ENCODE data around the gene RAG1. TPM values are rescaled to one million over a fixed set of nuclear protein-coding genes. Genes with fewer than 3 reads are reported as not detected.

RAG1 gene
- total RNA-seq, 1 donor from 2014 or later: 1.9 TPM

- TF ChIP-seq, protein P1, sequence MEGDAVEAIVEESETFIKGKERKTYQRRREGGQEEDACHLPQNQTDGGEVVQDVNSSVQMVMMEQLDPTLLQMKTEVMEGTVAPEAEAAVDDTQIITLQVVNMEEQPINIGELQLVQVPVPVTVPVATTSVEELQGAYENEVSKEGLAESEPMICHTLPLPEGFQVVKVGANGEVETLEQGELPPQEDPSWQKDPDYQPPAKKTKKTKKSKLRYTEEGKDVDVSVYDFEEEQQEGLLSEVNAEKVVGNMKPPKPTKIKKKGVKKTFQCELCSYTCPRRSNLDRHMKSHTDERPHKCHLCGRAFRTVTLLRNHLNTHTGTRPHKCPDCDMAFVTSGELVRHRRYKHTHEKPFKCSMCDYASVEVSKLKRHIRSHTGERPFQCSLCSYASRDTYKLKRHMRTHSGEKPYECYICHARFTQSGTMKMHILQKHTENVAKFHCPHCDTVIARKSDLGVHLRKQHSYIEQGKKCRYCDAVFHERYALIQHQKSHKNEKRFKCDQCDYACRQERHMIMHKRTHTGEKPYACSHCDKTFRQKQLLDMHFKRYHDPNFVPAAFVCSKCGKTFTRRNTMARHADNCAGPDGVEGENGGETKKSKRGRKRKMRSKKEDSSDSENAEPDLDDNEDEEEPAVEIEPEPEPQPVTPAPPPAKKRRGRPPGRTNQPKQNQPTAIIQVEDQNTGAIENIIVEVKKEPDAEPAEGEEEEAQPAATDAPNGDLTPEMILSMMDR (IDR thresholded peaks at IDR 0.05; ENCODE audit: unreplicated experiment): no peak
- Mint-ChIP-seq H3K36me3 (peaks cover 1% of the 10 kb centered on the region), H3K27ac (no peak overlapping the region), H3K4me1 (peaks cover 4% of the 10 kb centered on the region), H3K4me3 (no peak overlapping the region), H3K9me3 (no peaks in the 10 kb centered on the region), H3K27me3 (ENCODE audit: low read depth) (no peaks in the 10 kb centered on the region)
- DNase-seq (ENCODE audit: low spot score in 2 of 2, unreplicated experiment in 2 of 2): no peak
Observed at GRCh38 chr11:36600180-36600579, 32.4 kb downstream of the RAG1 start.

- peaks cover 1% of the 10 kb centered on the region for H3K36me3 Mint-ChIP-seq
Observed at GRCh38 chr11:36601155-36601554, 33.3 kb downstream of the RAG1 start.

DNA sequence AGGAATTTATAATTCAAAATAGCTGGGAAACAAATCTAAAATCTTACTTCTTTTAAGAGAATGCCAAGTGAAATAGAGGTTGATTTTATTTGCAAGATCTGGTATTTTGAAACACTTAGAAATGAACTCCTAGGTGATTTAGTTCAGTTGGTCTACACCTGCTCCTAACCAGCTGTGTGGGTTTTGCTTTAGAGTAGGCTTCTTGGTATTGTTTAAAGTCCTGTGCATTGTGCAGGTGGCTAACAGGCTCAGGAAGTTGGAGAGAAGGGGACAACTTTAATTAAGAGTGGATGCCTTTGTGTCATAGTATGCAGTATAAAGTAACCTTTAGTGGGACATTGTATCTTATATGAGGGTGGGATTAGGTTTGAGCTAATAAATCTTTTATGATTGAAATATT lies 34.3 kb downstream of the RAG1 start:
- Mint-ChIP-seq H3K9me3 (no peaks in the 10 kb centered on the region), H3K27me3 (ENCODE audit: low read depth) (no peaks in the 10 kb centered on the region), H3K36me3 (peaks cover 1% of the 10 kb centered on the region), H3K27ac (no peak overlapping the region), H3K4me1 (no peaks in the 10 kb centered on the region), H3K4me3 (no peak overlapping the region)
- TF ChIP-seq, protein P1 (IDR thresholded peaks at IDR 0.05; ENCODE audit: unreplicated experiment): no peak
- DNase-seq (ENCODE audit: low spot score in 2 of 2, unreplicated experiment in 2 of 2): no peak

More at GRCh38 chr11:36601155-36601554, 33.3 kb downstream of the RAG1 start:
- Mint-ChIP-seq H3K9me3 (no peaks in the 10 kb centered on the region), H3K4me3 (no peak overlapping the region), H3K27ac (no peak overlapping the region), H3K4me1 (no peaks in the 10 kb centered on the region), H3K27me3 (ENCODE audit: low read depth) (no peaks in the 10 kb centered on the region)
- DNase-seq (ENCODE audit: low spot score in 2 of 2, unreplicated experiment in 2 of 2): no peak
- TF ChIP-seq, protein P1 (IDR thresholded peaks at IDR 0.05; ENCODE audit: unreplicated experiment): no peak

DNA sequence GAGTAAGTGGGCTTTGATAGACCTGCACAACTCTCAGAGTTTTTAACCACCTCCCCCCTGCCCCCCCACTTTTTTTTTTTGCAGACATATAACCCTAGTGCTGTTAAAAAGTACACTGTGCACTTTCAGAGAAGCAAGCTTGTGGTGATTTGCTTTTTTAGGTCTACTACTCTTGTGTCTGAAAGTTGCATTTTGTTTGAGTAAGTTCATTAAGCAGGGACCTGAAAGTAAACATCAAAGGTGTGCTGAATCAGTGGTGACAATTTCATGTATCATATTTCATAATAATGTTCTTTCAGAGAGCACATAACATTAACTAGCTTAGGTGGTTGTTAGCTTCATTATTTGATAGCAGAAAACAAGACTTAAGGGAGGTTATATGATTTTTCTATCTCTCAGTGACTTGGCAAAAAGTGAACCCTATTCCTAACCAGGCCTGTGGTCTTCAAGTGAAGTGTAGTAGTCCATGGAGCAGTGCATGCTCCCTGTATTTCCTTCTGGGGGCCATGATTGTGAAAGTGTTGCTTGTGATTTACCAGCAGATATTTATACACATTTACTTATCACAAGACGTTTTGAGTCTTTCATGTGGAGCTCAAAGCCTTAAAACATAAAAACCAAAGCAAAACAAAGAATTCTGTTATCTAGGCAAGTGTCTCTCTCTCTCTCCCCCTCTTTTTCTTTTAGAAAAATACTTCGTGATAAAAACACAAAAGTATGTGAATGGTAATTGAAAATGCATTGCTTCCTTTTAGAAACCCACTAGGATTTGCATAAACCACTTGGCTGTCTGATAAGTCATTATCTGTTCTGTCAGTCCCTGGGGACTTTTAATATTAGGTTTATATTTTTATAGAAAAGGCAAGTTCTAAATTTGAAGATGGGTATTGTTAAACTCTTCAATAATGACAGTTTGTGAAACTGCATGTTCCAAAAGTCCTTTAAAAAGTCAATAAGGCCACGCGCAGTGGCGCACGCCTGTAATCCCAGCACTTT lies 37.7 kb downstream of the RAG1 start:
- DNase-seq (ENCODE audit: low spot score in 2 of 2, unreplicated experiment in 2 of 2): no peak
- H3K4me1 Mint-ChIP-seq: peaks cover 8% of the 10 kb centered on the region
- no peak overlapping the region for H3K27ac Mint-ChIP-seq
- TF ChIP-seq, protein P1 (IDR thresholded peaks at IDR 0.05; ENCODE audit: unreplicated experiment): no peak
- no peaks in the 10 kb centered on the region for H3K9me3 Mint-ChIP-seq
- no peaks in the 10 kb centered on the region for H3K36me3 Mint-ChIP-seq
- no peaks in the 10 kb centered on the region for H3K27me3 Mint-ChIP-seq (ENCODE audit: low read depth)
- H3K4me3 Mint-ChIP-seq: no peak overlapping the region

DNA sequence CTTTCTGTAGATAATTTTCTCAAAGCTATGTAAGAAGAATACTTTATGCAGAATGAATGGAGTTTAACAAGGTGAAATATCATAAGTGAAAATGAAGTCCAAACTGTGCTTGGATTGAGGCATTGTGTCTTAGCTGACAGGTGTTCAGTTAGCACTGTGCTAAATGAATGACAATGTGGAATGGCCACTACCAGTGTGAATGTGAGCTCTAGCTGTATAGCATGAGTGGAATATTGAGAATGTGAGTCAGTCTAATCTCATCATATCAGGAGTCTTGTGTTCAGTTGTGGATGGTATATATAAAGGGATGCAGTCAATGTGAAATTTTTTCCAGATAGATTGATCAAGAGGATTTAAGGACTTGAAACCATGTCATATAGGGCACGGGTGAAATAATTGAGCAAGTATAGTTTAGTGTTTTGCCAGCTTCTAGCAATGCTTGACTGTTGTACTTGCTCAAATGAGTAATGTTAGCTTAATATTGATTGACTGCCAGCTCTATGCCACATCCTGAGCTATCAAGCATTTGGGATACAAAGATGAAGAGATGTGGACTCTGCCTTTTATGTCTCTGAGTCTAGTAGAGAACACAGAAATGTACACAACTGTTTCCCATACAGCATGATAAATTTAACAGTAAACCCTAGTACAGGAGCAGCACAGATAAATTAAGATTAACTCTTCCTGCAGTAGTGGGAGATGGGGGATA lies 40.8 kb downstream of the RAG1 start:
- no peak for DNase-seq (ENCODE audit: low spot score in 2 of 2, unreplicated experiment in 2 of 2)
- H3K27ac Mint-ChIP-seq: no peak overlapping the region
- no peak overlapping the region for H3K4me3 Mint-ChIP-seq
- H3K36me3 Mint-ChIP-seq: peaks cover 8% of the 10 kb centered on the region
- H3K9me3 Mint-ChIP-seq: no peaks in the 10 kb centered on the region
- TF ChIP-seq, protein P1 (IDR thresholded peaks at IDR 0.05; ENCODE audit: unreplicated experiment): no peak
- no peaks in the 10 kb centered on the region for H3K27me3 Mint-ChIP-seq (ENCODE audit: low read depth)
- peaks cover 11% of the 10 kb centered on the region for H3K4me1 Mint-ChIP-seq
